IMR-90 (cell line): Measurements from ENCODE around the gene ENDOU. TPM values are rescaled to one million over a fixed set of nuclear protein-coding genes. Genes with fewer than 3 reads are reported as not detected.

Experiments used
- ATAC-seq: fragments of 200-7000 bp; cut with Tn5 transposase; 2 replicates; pipeline ENCODE4 v1.9.1; 2020; ENCODE audit warnings: low read depth, mild to moderate bottlenecking, moderate library complexity
- BruUV-seq: library from RNA; stranded (reverse); fragments of 400-500 nt; replicated peaks from 2 replicates; lab custom pipeline; 2021; lab: Mats Ljungman, UMichigan
- CTCF ChIA-PET: fragments of 300-600 bp; formaldehyde crosslinking; extraction: SDS; loops from one replicate; lab custom pipeline; 2021; ENCODE audit warnings: antibody characterized with exemption; lab: Yijun Ruan, JAX
- POLR2A ChIA-PET: fragments of 300-600 bp; sonication (Branson Sonifier 250); formaldehyde crosslinking; loops from one replicate; lab custom pipeline; 2022; ENCODE audit warnings: antibody characterized with exemption; ENCODE audit not compliant: unreplicated experiment; lab: Charles Lee
- DNase-seq: peaks from one replicate; pipeline ENCODE4 v3.0.0; 2013
- H2AFZ ChIP-seq: replicated peaks from 2 replicates; pipeline ENCODE3; 2013; ENCODE audit warnings: low read length, mild to moderate bottlenecking; ENCODE audit not compliant: poor library complexity
- H2AK5ac ChIP-seq: 2 replicates; pipeline ENCODE4 v1.6.1; 2013; ENCODE audit warnings: low read depth, low read length, inconsistent platforms
- H2AK9ac ChIP-seq: replicated peaks from 2 replicates; pipeline ENCODE3; 2013; ENCODE audit warnings: mild to moderate bottlenecking, low read depth, low read length, moderate library complexity; ENCODE audit not compliant: poor library complexity
- H2BK120ac ChIP-seq: 2 replicates; pipeline ENCODE4 v1.6.1; 2013; ENCODE audit warnings: low read depth, low read length, inconsistent platforms
- H2BK15ac ChIP-seq: 3 replicates; pipeline ENCODE4 v1.6.1; 2013; ENCODE audit warnings: low read depth, low read length, inconsistent platforms
- H2BK20ac ChIP-seq: 2 replicates; pipeline ENCODE4 v1.6.1; 2013; ENCODE audit warnings: low read depth, mild to moderate bottlenecking, inconsistent platforms, low read length, moderate library complexity
- H2BK5ac ChIP-seq: 2 replicates; pipeline ENCODE4 v1.6.1; 2013; ENCODE audit warnings: mild to moderate bottlenecking, low read depth, low read length, inconsistent platforms; ENCODE audit not compliant: poor library complexity, severe bottlenecking
- H3K14ac ChIP-seq: replicated peaks from 2 replicates; pipeline ENCODE4 v1.6.1; 2013; ENCODE audit warnings: low read depth, low read length, inconsistent platforms
- H3K18ac ChIP-seq: 2 replicates; pipeline ENCODE4 v1.6.1; 2013; ENCODE audit warnings: low read depth, low read length, control low read depth
- H3K23ac ChIP-seq: 2 replicates; pipeline ENCODE4 v1.6.1; 2013; ENCODE audit warnings: low read depth, low read length, inconsistent platforms
- H3K27ac ChIP-seq: 2 replicates; pipeline ENCODE4 v1.5.1; 2013; ENCODE audit warnings: mild to moderate bottlenecking, control low read depth, low read length; ENCODE audit not compliant: insufficient read depth
- H3K27me3 ChIP-seq: 2 replicates; pipeline ENCODE4 v1.6.1; 2013; ENCODE audit warnings: low read length; ENCODE audit not compliant: control insufficient read depth, insufficient read depth
- H3K36me3 ChIP-seq: 2 replicates; pipeline ENCODE4 v1.6.1; 2013; ENCODE audit warnings: low read length, mixed read lengths; ENCODE audit not compliant: control insufficient read depth, insufficient read depth
- H3K4ac ChIP-seq: 2 replicates; pipeline ENCODE4 v1.6.1; 2013; ENCODE audit warnings: low read depth, low read length, inconsistent platforms
- H3K4me1 ChIP-seq: 2 replicates; pipeline ENCODE4 v1.6.1; 2013; ENCODE audit warnings: low read length, mixed read lengths; ENCODE audit not compliant: control insufficient read depth, insufficient read depth
- H3K4me2 ChIP-seq: 2 replicates; pipeline ENCODE4 v1.6.1; 2013; ENCODE audit warnings: low read depth, mild to moderate bottlenecking, control low read depth, low read length, moderate library complexity
- H3K4me3 ChIP-seq: 2 replicates; pipeline ENCODE4 v1.5.1; 2013; ENCODE audit warnings: low read depth, mild to moderate bottlenecking, control low read depth, low read length, moderate library complexity; ENCODE audit not compliant: insufficient read depth
- H3K56ac ChIP-seq: 2 replicates; pipeline ENCODE4 v1.6.1; 2013; ENCODE audit warnings: low read length, inconsistent platforms; ENCODE audit not compliant: insufficient read depth; ENCODE audit errors: extremely low read depth
- H3K79me1 ChIP-seq, 2 experiments: 2 replicates each; pipeline ENCODE4 v1.6.1; 2013; ENCODE audit warnings: low read length in 2 of 2, inconsistent platforms in 1 of 2, low read depth in 1 of 2
- H3K9ac ChIP-seq: 2 replicates; pipeline ENCODE4 v1.6.1; 2013; ENCODE audit warnings: low read depth, low read length, control low read depth
- H3K9me1 ChIP-seq: 2 replicates; pipeline ENCODE4 v1.6.1; 2013; ENCODE audit warnings: low read length, inconsistent platforms; ENCODE audit not compliant: insufficient read depth
- H3K9me3 ChIP-seq: 2 replicates; pipeline ENCODE4 v1.6.1; 2013; ENCODE audit warnings: low read length; ENCODE audit not compliant: control insufficient read depth, insufficient read depth
- H4K20me1 ChIP-seq: 2 replicates; pipeline ENCODE4 v1.6.1; 2013; ENCODE audit warnings: low read length, inconsistent platforms; ENCODE audit not compliant: insufficient read depth
- H4K5ac ChIP-seq: 2 replicates; pipeline ENCODE4 v1.6.1; 2013; ENCODE audit warnings: mild to moderate bottlenecking, low read depth, low read length, control low read depth
- H4K8ac ChIP-seq, 2 experiments: 2 replicates each; pipeline ENCODE4 v1.6.1; 2013; ENCODE audit warnings: low read depth in 2 of 2, low read length in 2 of 2, control low read depth in 1 of 2, inconsistent platforms in 1 of 2
- H4K91ac ChIP-seq: 2 replicates; pipeline ENCODE4 v1.6.1; 2013; ENCODE audit warnings: low read depth, low read length, inconsistent platforms; ENCODE audit not compliant: insufficient read depth
- BHLHE40 ChIP-seq: fragments of 150-350 bp; IDR thresholded peaks from 2 replicates; pipeline ENCODE4 v1.6.1; 2016; ENCODE audit warnings: mild to moderate bottlenecking, low read depth, low read length
- MAFK ChIP-seq: IDR thresholded peaks from 2 replicates; pipeline ENCODE4 v1.6.1; 2012; ENCODE audit warnings: low read depth, low read length, improper control_type of control experiment
- WGBS, 2 experiments: methylation state at CpG; one replicate each; pipeline versions ENCODE4 v1.1.5 to v1.1.7; 2013; ENCODE audit warnings: missing lambda C conversion rate in 2 of 2; ENCODE audit not compliant: insufficient read length in 1 of 2; ENCODE audit errors: extremely low coverage in 2 of 2; 5-methylcytosine and 5-hydroxymethylcytosine counted together
- dilution Hi-C: fragments of 300-500 bp; cut with HindIII; formaldehyde crosslinking; loops from one replicate; pipeline ENCODE4 v1.14.3; 2018; ENCODE audit warnings: low sequenced_read_pairs; ENCODE audit not compliant: unreplicated experiment
- in situ Hi-C: fragments of 300-500 bp; cut with MboI; formaldehyde crosslinking; loops from 3 replicates; pipeline ENCODE4 v1.14.3; 2019; ENCODE audit warnings: low sequenced_read_pairs, inconsistent platforms, mixed read lengths
- intact Hi-C: fragments of 100-400 bp; cut with micrococcal nuclease; formaldehyde crosslinking; loops from 2 replicates; pipeline ENCODE4 v1.10.0; 2022
- polyA plus RNA-seq, 3 experiments: library from polyadenylated mRNA; depleted of rRNA; stranded (reverse); fragments of >200 nt; gene quantifications; 2 replicates each; pipeline ENCODE4 v1.2.3, GENCODE V29; 2012; ENCODE audit warnings: low replicate concordance in 1 of 3
- total RNA-seq: library from RNA; depleted of rRNA; stranded (reverse); fragments of >200 nt; gene quantifications from 2 replicates; pipeline ENCODE4 v1.2.3, GENCODE V29; 2012

The ENDOU gene
- total and polyA plus RNA-seq, 2 of the 4 experiments (the other 2 are of a cell fraction), result under 0.01 to 0.09 TPM

- no peak overlapping the region for H4K91ac ChIP-seq
- H2BK5ac ChIP-seq, result no peak overlapping the region
- no peak overlapping the region for H3K4ac ChIP-seq
- H3K9me1 ChIP-seq, result peaks cover 5% of the 10 kb centered on the region; the same call in 1 of the 2 replicates
- dilution Hi-C loops (no loop called here), intact Hi-C loops (loop anchor here (5.0 to 10.0 kb wide), 2 partner anchors 224 to 737 kb away; no protein-coding TSS in a partner anchor), in situ Hi-C loops (no loop called here)
- H2AK5ac ChIP-seq, result no peak overlapping the region
- peaks cover 19% of the 10 kb centered on the region for H3K4me1 ChIP-seq
- no peak overlapping the region for H2BK120ac ChIP-seq
- H3K9ac ChIP-seq, result no peak overlapping the region
- no peak overlapping the region for H4K5ac ChIP-seq
- no peak for ATAC-seq
- H3K36me3 ChIP-seq, result no peaks in the 10 kb centered on the region
- no peak overlapping the region for H3K4me3 ChIP-seq
- H2BK20ac ChIP-seq, result no peak overlapping the region
- H3K18ac ChIP-seq, result no peak overlapping the region
- DNase-seq, result no peak
- H3K27me3 ChIP-seq, result no peaks in the 10 kb centered on the region
- TF ChIP-seq BHLHE40, result no peak
- peak; percentile 34; the same call in 1 of the 2 replicates for TF ChIP-seq MAFK
- POLR2A ChIA-PET, result no interaction called here
- no CpG with 5 or more reads among the region's 6 CpGs for WGBS, 2 experiments
- no peak overlapping the region for H2AK9ac ChIP-seq
- no peaks in the 10 kb centered on the region for H4K20me1 ChIP-seq
- H2AFZ ChIP-seq, result no peak overlapping the region
- H3K23ac ChIP-seq, result no peak overlapping the region
- H3K14ac ChIP-seq, result no peak overlapping the region
- H3K9me3 ChIP-seq, result no peaks in the 10 kb centered on the region
- no peak overlapping the region for H3K4me2 ChIP-seq
- no peak overlapping the region for H3K56ac ChIP-seq
- BruUV-seq, result no TSS peak
- no peak overlapping the region for H3K27ac ChIP-seq
- CTCF ChIA-PET, result no interaction called here
- H4K8ac ChIP-seq, result no peak overlapping the region
- H3K79me1 ChIP-seq, result peaks cover 0 to 11% of the 10 kb centered on the region in 2 experiments; a peak in 1 of 4 replicates
- no peak overlapping the region for H2BK15ac ChIP-seq
These were observed 46.0 kb upstream of the ENDOU start for GRCh38 chr12:47771304-47771703.
